Measurements from ENCODE around the gene SOD2.

- no peak for TF ChIP-seq CTCF (IDR thresholded peaks at IDR 0.05)
- no peak for TF ChIP-seq POLR2A (IDR thresholded peaks at IDR 0.05; ENCODE audit: low read depth)
Measured at GRCh38 chr6:159723259-159723658, 30.2 kb upstream of the SOD2 start.
